Hepatocyte (in vitro differentiated cells): Measurements from ENCODE around the gene GDPD3. TPM values are rescaled to one million over a fixed set of nuclear protein-coding genes. Genes with fewer than 3 reads are reported as not detected.

ENCODE experiments used
- DNase-seq: peaks from one replicate; pipeline ENCODE4 v3.0.0-alpha.2; 2016; ENCODE audit warnings: low spot score
- H2AFZ ChIP-seq: fragments of 200-600 bp; sonication (generic); 2 replicates; pipeline ENCODE4 v1.6.0; 2016; ENCODE audit warnings: antibody characterized with exemption, mild to moderate bottlenecking
- H3K27ac ChIP-seq: fragments of 200-600 bp; sonication (generic); 2 replicates; pipeline ENCODE4 v1.5.1; 2016; ENCODE audit warnings: mild to moderate bottlenecking
- H3K27me3 ChIP-seq: fragments of 200-600 bp; sonication (generic); 2 replicates; pipeline ENCODE4 v1.6.1; 2016
- H3K36me3 ChIP-seq: fragments of 200-600 bp; sonication (generic); replicated peaks from 2 replicates; pipeline ENCODE4 v1.5.1; 2016; ENCODE audit warnings: low read depth; ENCODE audit not compliant: insufficient read depth
- H3K4me1 ChIP-seq: fragments of 200-600 bp; sonication (generic); 2 replicates; pipeline ENCODE4 v1.5.1; 2016; ENCODE audit warnings: mild to moderate bottlenecking, moderate library complexity; ENCODE audit not compliant: insufficient read depth
- H3K4me2 ChIP-seq: fragments of 200-600 bp; sonication (generic); 2 replicates; pipeline ENCODE4 v1.6.0; 2016
- H3K4me3 ChIP-seq: fragments of 200-600 bp; sonication (generic); 2 replicates; pipeline ENCODE4 v1.5.1; 2016; ENCODE audit warnings: mild to moderate bottlenecking
- H3K79me2 ChIP-seq: fragments of 200-600 bp; sonication (generic); 2 replicates; pipeline ENCODE4 v1.6.0; 2017; ENCODE audit warnings: mild to moderate bottlenecking
- H3K9me2 ChIP-seq: fragments of 200-600 bp; sonication (generic); replicated peaks from 2 replicates; pipeline ENCODE4 v1.6.0; 2017; ENCODE audit warnings: mild to moderate bottlenecking; ENCODE audit not compliant: insufficient read depth
- H3K9me3 ChIP-seq: fragments of 200-600 bp; sonication (generic); 2 replicates; pipeline ENCODE4 v1.5.1; 2016; ENCODE audit warnings: low read depth, mild to moderate bottlenecking
- H4K20me1 ChIP-seq: fragments of 200-600 bp; sonication (generic); 2 replicates; pipeline ENCODE4 v1.6.0; 2016; ENCODE audit warnings: mild to moderate bottlenecking; ENCODE audit not compliant: insufficient read depth, poor library complexity, severe bottlenecking
- CTCF ChIP-seq: fragments of 200-600 bp; sonication (generic); IDR thresholded peaks from 2 replicates; pipeline ENCODE4 v1.5.1; 2016; ENCODE audit warnings: antibody characterized with exemption, mild to moderate bottlenecking; ENCODE audit not compliant: poor library complexity
- EZH2 ChIP-seq: fragments of 200-600 bp; sonication (generic); IDR thresholded peaks from 2 replicates; pipeline ENCODE4 v1.6.1; 2016; ENCODE audit warnings: antibody characterized with exemption, mild to moderate bottlenecking, borderline replicate concordance
- EZH2phosphoT487 ChIP-seq: fragments of 200-600 bp; sonication (generic); IDR thresholded peaks from one replicate; pipeline ENCODE4 v1.6.1; 2018; ENCODE audit warnings: antibody characterized with exemption, mild to moderate bottlenecking, low read depth, moderate library complexity; ENCODE audit not compliant: unreplicated experiment, severe bottlenecking
- WGBS: methylation state at CpG from one replicate; pipeline ENCODE4 v1.1.6; 2016; ENCODE audit warnings: low lambda C conversion rate; ENCODE audit errors: missing lambda C conversion rate; 5-methylcytosine and 5-hydroxymethylcytosine counted together
- polyA plus RNA-seq: library from polyadenylated mRNA; unstranded; fragments of >200 nt; fragmentation: Nextera tagmentation; extraction: Ambion mirVana; gene quantifications from 2 replicates; pipeline ENCODE4 v1.2.1, GENCODE V29; 2016
- total RNA-seq: library from RNA; depleted of rRNA; stranded (reverse); fragments of >200 nt; gene quantifications from 2 replicates; pipeline ENCODE4 v1.2.3, GENCODE V29; 2014

The GDPD3 gene
- total and polyA plus RNA-seq, 2 experiments from 2014 or later = 0.67 to 5.4 TPM

GRCh38 chr16:30095166-30096078 is 17.9 kb downstream of the GDPD3 start:
- DNase-seq = no peak
- Histone ChIP-seq H3K9me3 (no peaks in the 10 kb centered on the region), H3K36me3 (no peaks in the 10 kb centered on the region), H4K20me1 (peaks cover 16% of the 10 kb centered on the region), H3K4me1 (peaks cover 24% of the 10 kb centered on the region), H3K27ac (peak overlapping the region; percentile 61), H3K4me2 (peak overlapping the region; percentile 90), H3K79me2 (peaks cover 45% of the 10 kb centered on the region), H3K9me2 (no peaks in the 10 kb centered on the region), H3K4me3 (peak overlapping the region; percentile 27), H3K27me3 (no peaks in the 10 kb centered on the region), H2AFZ (no peak overlapping the region)
- 56% methylated on average over 15 of the region's 47 CpGs for WGBS
- TF ChIP-seq CTCF = no peak
- TF ChIP-seq EZH2phosphoT487 = no peak
- no peak for TF ChIP-seq EZH2

GRCh38 chr16:30094541-30095165 is 18.7 kb downstream of the GDPD3 start:
- Histone ChIP-seq H3K9me2 (no peaks in the 10 kb centered on the region), H3K27ac (no peak overlapping the region), H3K36me3 (no peaks in the 10 kb centered on the region), H4K20me1 (peaks cover 11% of the 10 kb centered on the region), H2AFZ (no peak overlapping the region), H3K79me2 (peaks cover 37% of the 10 kb centered on the region), H3K27me3 (no peaks in the 10 kb centered on the region), H3K9me3 (no peaks in the 10 kb centered on the region), H3K4me2 (peak overlapping the region; percentile 90), H3K4me1 (peaks cover 18% of the 10 kb centered on the region), H3K4me3 (no peak overlapping the region)
- no peak for DNase-seq
- TF ChIP-seq EZH2phosphoT487 (no peak), EZH2 (no peak), CTCF (no peak)
- WGBS = 90% methylated on average over 11 of the region's 11 CpGs

- Histone ChIP-seq H3K36me3 (no peaks in the 10 kb centered on the region), H2AFZ (peak overlapping the region; percentile 63), H4K20me1 (no peaks in the 10 kb centered on the region), H3K27ac (peak overlapping the region; percentile 53), H3K4me2 (peak overlapping the region; percentile 92), H3K9me3 (no peaks in the 10 kb centered on the region), H3K27me3 (no peaks in the 10 kb centered on the region), H3K4me1 (peaks cover 15% of the 10 kb centered on the region), H3K9me2 (no peaks in the 10 kb centered on the region), H3K79me2 (peaks cover 16% of the 10 kb centered on the region), H3K4me3 (peak overlapping the region; percentile 25)
- 26% methylated on average over 21 of the region's 22 CpGs for WGBS
- DNase-seq = peak; percentile 68
- TF ChIP-seq CTCF = peak; percentile 57
- TF ChIP-seq EZH2phosphoT487 = no peak
Observed at GRCh38 chr16:30092373-30093010, 20.8 kb downstream of the GDPD3 start.
